ENCODE results near the gene ANKRD12. TPM values are rescaled to one million over a fixed set of nuclear protein-coding genes. Genes with fewer than 3 reads are reported as not detected.
A peak's percentile ranks its signal among the peaks of the same experiment; 100 is the strongest.

Gene ANKRD12
- polyA plus RNA-seq, 1 donor from 2014 or later, result 87.3 TPM

GRCh38 chr18:9321017-9321452 is 184.5 kb downstream of the ANKRD12 start:
- Mint-ChIP-seq H3K36me3 (no peaks in the 10 kb centered on the region), H3K9me3 (peaks cover 3 to 13% (median 10%) of the 10 kb centered on the region in 3 donors)

GRCh38 chr18:9321736-9322135 is 185.2 kb downstream of the ANKRD12 start:
- Mint-ChIP-seq H3K36me3 (no peaks in the 10 kb centered on the region), H3K27me3 (peaks cover 16% of the 10 kb centered on the region), H3K9me3 (peaks cover 3 to 13% (median 10%) of the 10 kb centered on the region in 3 donors), H3K4me1 (no peaks in the 10 kb centered on the region), H3K4me3 (no peak overlapping the region), H3K27ac (no peak overlapping the region)

More at GRCh38 chr18:9321017-9321452, 184.5 kb downstream of the ANKRD12 start:
- H3K27me3 Mint-ChIP-seq, result peaks cover 16% of the 10 kb centered on the region
- no peak overlapping the region for H3K27ac Mint-ChIP-seq
- H3K4me1 Mint-ChIP-seq, result no peaks in the 10 kb centered on the region
- no peak overlapping the region for H3K4me3 Mint-ChIP-seq

GRCh38 chr18:9322744-9323143 is 186.2 kb downstream of the ANKRD12 start:
- H3K36me3 Mint-ChIP-seq, result no peaks in the 10 kb centered on the region
- H3K27ac Mint-ChIP-seq, result no peak overlapping the region
- H3K4me3 Mint-ChIP-seq, result no peak overlapping the region
- peaks cover 16% of the 10 kb centered on the region for H3K27me3 Mint-ChIP-seq
- no peaks in the 10 kb centered on the region for H3K4me1 Mint-ChIP-seq
- peaks cover 3 to 13% (median 10%) of the 10 kb centered on the region in 3 donors for H3K9me3 Mint-ChIP-seq

GRCh38 chr18:9323750-9324445 is 187.3 kb downstream of the ANKRD12 start:
- Mint-ChIP-seq H3K27ac (no peak overlapping the region), H3K4me1 (no peaks in the 10 kb centered on the region), H3K36me3 (no peaks in the 10 kb centered on the region), H3K4me3 (no peak overlapping the region), H3K27me3 (peaks cover 16% of the 10 kb centered on the region), H3K9me3 (peaks cover 5 to 18% (median 10%) of the 10 kb centered on the region in 3 donors)

- peaks cover 2 to 12% (median 7%) of the 10 kb centered on the region in 3 donors for H3K9me3 Mint-ChIP-seq
- no peaks in the 10 kb centered on the region for H3K36me3 Mint-ChIP-seq
- no peak overlapping the region for H3K27ac Mint-ChIP-seq
- no peak overlapping the region for H3K4me3 Mint-ChIP-seq
- H3K4me1 Mint-ChIP-seq, result no peaks in the 10 kb centered on the region
- peaks cover 12% of the 10 kb centered on the region for H3K27me3 Mint-ChIP-seq
Measured at GRCh38 chr18:9325716-9326115, 189.1 kb downstream of the ANKRD12 start.

GRCh38 chr18:9328776-9329175 is 192.2 kb downstream of the ANKRD12 start:
- peaks cover 4% of the 10 kb centered on the region for H3K27me3 Mint-ChIP-seq
- no peak overlapping the region for H3K27ac Mint-ChIP-seq
- H3K9me3 Mint-ChIP-seq, result peaks cover 0 to 9% (median 2%) of the 10 kb centered on the region in 3 donors
- H3K4me3 Mint-ChIP-seq, result no peak overlapping the region
- no peaks in the 10 kb centered on the region for H3K36me3 Mint-ChIP-seq
- peaks cover 0 to 2% (median 1%) of the 10 kb centered on the region in 3 donors for H3K4me1 Mint-ChIP-seq

GRCh38 chr18:9329471-9329870 is 192.9 kb downstream of the ANKRD12 start:
- Mint-ChIP-seq H3K4me1 (peaks cover 0 to 5% (median 2%) of the 10 kb centered on the region in 3 donors), H3K27ac (no peak overlapping the region), H3K4me3 (no peak overlapping the region), H3K9me3 (peaks cover 0 to 9% (median 2%) of the 10 kb centered on the region in 3 donors), H3K36me3 (no peaks in the 10 kb centered on the region), H3K27me3 (no peaks in the 10 kb centered on the region)

- Mint-ChIP-seq H3K36me3 (no peaks in the 10 kb centered on the region), H3K9me3 (peaks cover 0 to 9% (median 2%) of the 10 kb centered on the region in 3 donors), H3K4me1 (peaks cover 3 to 7% (median 5%) of the 10 kb centered on the region in 3 donors), H3K27ac (no peak overlapping the region), H3K27me3 (no peaks in the 10 kb centered on the region), H3K4me3 (peak overlapping the region in 1 of 4 donors; percentile 19)
Measured at GRCh38 chr18:9330419-9330818, 193.8 kb downstream of the ANKRD12 start.

GRCh38 chr18:9333441-9334328 is 197.1 kb downstream of the ANKRD12 start:
- Mint-ChIP-seq H3K4me1 (peaks cover 9 to 18% (median 14%) of the 10 kb centered on the region in 3 donors), H3K9me3 (peaks cover 0 to 5% (median 2%) of the 10 kb centered on the region in 3 donors), H3K4me3 (peak overlapping the region; percentile 86 to 95 (median 92)), H3K27me3 (no peaks in the 10 kb centered on the region), H3K27ac (peak overlapping the region; percentile 85 to 87 (median 86)), H3K36me3 (no peaks in the 10 kb centered on the region)

GRCh38 chr18:9334329-9334972 is 197.9 kb downstream of the ANKRD12 start, which contains the start of gene TWSG1:
Gene TWSG1 (plus strand): TSS chr18:9334773. CDS start chr18:9337230, 2,457 bp downstream.
- Mint-ChIP-seq H3K36me3 (no peaks in the 10 kb centered on the region), H3K4me1 (peaks cover 9 to 18% (median 14%) of the 10 kb centered on the region in 3 donors), H3K27me3 (no peaks in the 10 kb centered on the region), H3K9me3 (no peaks in the 10 kb centered on the region), H3K27ac (peak within 1 kb of the TSS; percentile 85 to 87 (median 86)), H3K4me3 (peak within 1 kb of the TSS; percentile 86 to 95 (median 92))

GRCh38 chr18:9334973-9335696 is 198.6 kb downstream of the ANKRD12 start:
- Mint-ChIP-seq H3K27ac (peak overlapping the region; percentile 43 to 80 (median 59)), H3K36me3 (no peaks in the 10 kb centered on the region), H3K9me3 (no peaks in the 10 kb centered on the region), H3K27me3 (no peaks in the 10 kb centered on the region), H3K4me1 (peaks cover 9 to 18% (median 14%) of the 10 kb centered on the region in 3 donors), H3K4me3 (peak overlapping the region; percentile 86 to 95 (median 92))

Measured in IgD-negative memory B cell (primary cell).